ENCODE results near the gene FCN3.

- no peak for TF ChIP-seq BHLHE40 (IDR thresholded peaks at IDR 0.05; ENCODE audit: low read depth, low read length)
- no peak for TF ChIP-seq POLR2A (IDR thresholded peaks at IDR 0.05; ENCODE audit: low read depth, low read length)
- TF ChIP-seq CTCF (conservative IDR thresholded peaks at IDR 0.05; ENCODE audit: low read depth, low read length) = no peak
- TF ChIP-seq RFX5 (IDR thresholded peaks at IDR 0.05; ENCODE audit: low read depth, low read length) = no peak
- TF ChIP-seq RAD21 (IDR thresholded peaks at IDR 0.05; ENCODE audit: low read length) = no peak
- no peak for TF ChIP-seq NFE2L2 (IDR thresholded peaks at IDR 0.05; ENCODE audit: low read depth, low read length)
- TF ChIP-seq SMC3 (IDR thresholded peaks at IDR 0.05; ENCODE audit: low read depth, low read length) = no peak
- TF ChIP-seq MXI1 (IDR thresholded peaks at IDR 0.05; ENCODE audit: borderline replicate concordance, low read depth, low read length) = no peak
- no peak for TF ChIP-seq FOS (IDR thresholded peaks at IDR 0.05; ENCODE audit: low read depth, low read length)
- TF ChIP-seq CHD1 (IDR thresholded peaks at IDR 0.05; ENCODE audit: low read depth, low read length) = no peak
- TF ChIP-seq CEBPB (IDR thresholded peaks at IDR 0.05; ENCODE audit: low read depth, low read length) = no peak
- TF ChIP-seq, protein P1, sequence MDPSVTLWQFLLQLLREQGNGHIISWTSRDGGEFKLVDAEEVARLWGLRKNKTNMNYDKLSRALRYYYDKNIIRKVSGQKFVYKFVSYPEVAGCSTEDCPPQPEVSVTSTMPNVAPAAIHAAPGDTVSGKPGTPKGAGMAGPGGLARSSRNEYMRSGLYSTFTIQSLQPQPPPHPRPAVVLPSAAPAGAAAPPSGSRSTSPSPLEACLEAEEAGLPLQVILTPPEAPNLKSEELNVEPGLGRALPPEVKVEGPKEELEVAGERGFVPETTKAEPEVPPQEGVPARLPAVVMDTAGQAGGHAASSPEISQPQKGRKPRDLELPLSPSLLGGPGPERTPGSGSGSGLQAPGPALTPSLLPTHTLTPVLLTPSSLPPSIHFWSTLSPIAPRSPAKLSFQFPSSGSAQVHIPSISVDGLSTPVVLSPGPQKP (IDR thresholded peaks at IDR 0.05; ENCODE audit: borderline replicate concordance, low read depth, low read length) = no peak
These were observed 21.5 kb downstream of the FCN3 start for GRCh38 chr1:27353166-27353565.
